Right atrium auricular region (tissue), 2 donors: Measurements from ENCODE around the gene ACER3. TPM values are rescaled to one million over a fixed set of nuclear protein-coding genes. Genes with fewer than 3 reads are reported as not detected.

Source experiments
- DNase-seq: peaks from one replicate; pipeline ENCODE4 v3.0.0-alpha.2; 2019; ENCODE audit warnings: low spot score
- H3K27ac ChIP-seq, 2 donors: fragments of 200-600 bp; sonication (generic); 1 replicate in 1 of 2; 2 replicates in 1 of 2; pipeline ENCODE4 v1.5.1; 2016 to 2019
- H3K27me3 ChIP-seq, 2 donors: fragments of 200-600 bp; sonication (generic); one replicate each; pipeline versions ENCODE4 v1.5.1 to v1.6.0; 2017 to 2019
- H3K36me3 ChIP-seq: fragments of 200-600 bp; sonication (generic); one replicate; pipeline ENCODE4 v1.5.1; 2016
- H3K4me1 ChIP-seq, 2 donors: fragments of 200-600 bp; sonication (generic); one replicate each; pipeline versions ENCODE4 v1.5.1 to v1.6.0; 2017 to 2019
- H3K4me3 ChIP-seq, 2 donors: fragments of 200-600 bp; sonication (generic); 1 replicate in 1 of 2; 2 replicates in 1 of 2; pipeline ENCODE4 v1.5.1; 2017 to 2019; ENCODE audit warnings: mild to moderate bottlenecking in 1 of 2, moderate library complexity in 1 of 2
- H3K9me3 ChIP-seq, 2 donors: fragments of 200-600 bp; sonication (generic); one replicate each; pipeline ENCODE4 v1.5.1; 2019
- CTCF ChIP-seq, 2 donors: fragments of 200-600 bp; sonication (generic); IDR thresholded peaks; one replicate each; pipeline ENCODE4 v1.5.1; 2019; ENCODE audit warnings: antibody characterized with exemption in 2 of 2
- total RNA-seq, 2 donors: library from RNA; depleted of rRNA; stranded (reverse); fragments of >200 nt; gene quantifications; one replicate each; pipeline ENCODE4 v1.1.0, GENCODE V29; 2016

The ACER3 gene
- total RNA-seq, 2 donors from 2014 or later = 6.4 to 11.3 TPM

- Histone ChIP-seq H3K36me3 (no peaks in the 10 kb centered on the region), H3K27me3 (no peaks in the 10 kb centered on the region), H3K27ac (no peak overlapping the region), H3K4me3 (no peak overlapping the region), H3K4me1 (peaks cover 0 to 4% of the 10 kb centered on the region in 2 donors), H3K9me3 (no peaks in the 10 kb centered on the region)
- DNase-seq = no peak
- TF ChIP-seq CTCF (IDR thresholded peaks at IDR 0.05) = no peak
These were observed 17.3 kb downstream of the ACER3 start for GRCh38 chr11:76878014-76878413.

- H3K4me3 ChIP-seq = no peak overlapping the region
- peaks cover 0 to 4% of the 10 kb centered on the region in 2 donors for H3K4me1 ChIP-seq
- H3K9me3 ChIP-seq = no peaks in the 10 kb centered on the region
- no peaks in the 10 kb centered on the region for H3K36me3 ChIP-seq
- TF ChIP-seq CTCF (IDR thresholded peaks at IDR 0.05) = no peak
- no peak overlapping the region for H3K27ac ChIP-seq
- no peaks in the 10 kb centered on the region for H3K27me3 ChIP-seq
- no peak for DNase-seq
These were observed 19.6 kb downstream of the ACER3 start for GRCh38 chr11:76880314-76880713.

DNA sequence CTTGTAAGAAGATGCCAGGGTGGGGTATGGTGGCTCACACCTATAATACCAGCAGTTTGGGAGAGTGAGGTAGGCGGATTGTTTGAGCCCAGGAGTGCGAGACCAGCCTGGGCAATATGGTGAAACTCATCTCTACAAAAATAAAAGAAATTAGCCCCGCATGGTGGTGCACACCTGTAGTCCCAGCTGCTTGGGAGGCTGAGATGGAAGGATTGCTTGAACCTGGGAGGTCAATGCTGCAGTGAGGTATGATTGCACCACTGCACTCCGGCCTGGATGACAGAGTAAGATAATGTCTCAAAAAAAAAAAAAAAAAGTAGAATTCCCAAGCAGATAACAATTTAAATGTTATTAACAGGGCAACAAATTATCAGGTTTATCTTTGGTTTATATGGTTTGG, 20.2 kb downstream of the ACER3 start:
- no peak overlapping the region for H3K4me3 ChIP-seq
- no peak for DNase-seq
- no peak for TF ChIP-seq CTCF (IDR thresholded peaks at IDR 0.05)
- H3K4me1 ChIP-seq = peaks cover 0 to 4% of the 10 kb centered on the region in 2 donors
- H3K36me3 ChIP-seq = no peaks in the 10 kb centered on the region
- H3K9me3 ChIP-seq = no peaks in the 10 kb centered on the region
- H3K27me3 ChIP-seq = no peaks in the 10 kb centered on the region
- no peak overlapping the region for H3K27ac ChIP-seq

DNA sequence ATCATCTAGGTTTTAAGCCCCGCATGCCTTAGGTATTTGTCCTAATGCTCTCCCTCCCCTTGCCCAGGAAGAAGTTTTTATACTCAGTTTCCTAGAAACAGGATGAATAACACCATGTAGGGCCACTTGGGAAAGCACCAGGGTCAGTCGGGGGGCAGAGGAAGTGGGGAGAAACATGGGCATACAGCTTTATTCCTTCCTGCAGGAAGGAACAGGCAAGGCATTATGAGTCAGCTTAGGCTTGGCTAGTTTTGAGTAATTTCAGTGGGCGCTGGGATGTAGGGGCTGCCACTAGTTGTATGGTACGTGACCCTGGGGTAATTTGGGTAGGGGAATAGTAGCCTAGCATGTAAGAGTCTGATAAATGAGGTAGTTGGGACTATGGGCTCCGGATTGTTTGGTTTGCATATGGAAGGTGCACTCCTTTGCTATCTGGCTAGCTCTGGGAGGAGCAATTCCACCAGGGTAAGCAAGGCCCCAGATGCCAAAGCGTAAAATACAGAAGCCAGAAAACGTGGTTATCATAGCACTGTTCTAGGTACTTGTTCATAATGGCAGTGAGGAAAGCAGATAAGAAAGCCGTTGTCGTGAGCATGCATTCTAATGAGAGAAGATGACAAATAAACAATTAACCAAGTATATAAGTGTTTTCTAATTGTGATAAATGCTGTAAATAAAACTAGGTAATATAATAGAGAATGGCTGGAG, 24.8 kb downstream of the ACER3 start:
- Histone ChIP-seq H3K27ac (no peak overlapping the region), H3K36me3 (no peaks in the 10 kb centered on the region), H3K9me3 (no peaks in the 10 kb centered on the region), H3K4me1 (peaks cover 0 to 6% of the 10 kb centered on the region in 2 donors), H3K27me3 (no peaks in the 10 kb centered on the region), H3K4me3 (no peak overlapping the region)
- no peak for TF ChIP-seq CTCF (IDR thresholded peaks at IDR 0.05)
- DNase-seq = no peak

- H3K9me3 ChIP-seq = no peaks in the 10 kb centered on the region
- no peaks in the 10 kb centered on the region for H3K27me3 ChIP-seq
- no peak overlapping the region for H3K27ac ChIP-seq
- no peak overlapping the region for H3K4me3 ChIP-seq
- TF ChIP-seq CTCF (IDR thresholded peaks at IDR 0.05) = no peak
- no peaks in the 10 kb centered on the region for H3K36me3 ChIP-seq
- peaks cover 0 to 12% of the 10 kb centered on the region in 2 donors for H3K4me1 ChIP-seq
- no peak for DNase-seq
These were observed 28.3 kb downstream of the ACER3 start for GRCh38 chr11:76888989-76889388.
